Upper lobe of right lung (tissue), 1 donor: ENCODE results near the gene SMARCA5. TPM values are rescaled to one million over a fixed set of nuclear protein-coding genes. Genes with fewer than 3 reads are reported as not detected.

Experiments
- ATAC-seq: fragments of 200-7000 bp; cut with Tn5 transposase; one replicate; pipeline ENCODE4 v1.9.1; 2020; ENCODE audit warnings: mild to moderate bottlenecking, moderate library complexity
- DNase-seq: peaks from one replicate; pipeline ENCODE4 v3.0.0-alpha.2; 2020
- H3K27ac ChIP-seq: fragments of 200-600 bp; one replicate; pipeline ENCODE4 v1.8.0; 2022
- H3K27me3 ChIP-seq: fragments of 200-600 bp; one replicate; pipeline ENCODE4 v1.8.0; 2022; ENCODE audit warnings: mild to moderate bottlenecking
- H3K36me3 ChIP-seq: fragments of 200-600 bp; one replicate; pipeline ENCODE4 v1.8.0; 2022
- H3K4me1 ChIP-seq: fragments of 200-600 bp; one replicate; pipeline ENCODE4 v1.8.0; 2022
- H3K4me3 ChIP-seq: fragments of 200-600 bp; one replicate; pipeline ENCODE4 v1.8.0; 2022; ENCODE audit warnings: mild to moderate bottlenecking
- H3K9me3 ChIP-seq: fragments of 200-600 bp; one replicate; pipeline ENCODE4 v1.8.0; 2022
- CTCF ChIP-seq: fragments of 200-600 bp; IDR thresholded peaks from one replicate; pipeline ENCODE4 v1.8.0; 2022; ENCODE audit warnings: antibody characterized with exemption
- intact Hi-C: fragments of 100-400 bp; cut with DNase I; formaldehyde crosslinking; loops from one replicate; pipeline ENCODE4 v1.11.0; 2022
- total RNA-seq: library from RNA; stranded (reverse); fragmentation: NEBNext Ultra II Directional; extraction: Animal tissue kit (Norgen Biotek cat#: 25700); gene quantifications from one replicate; pipeline ENCODE4 v1.2.1, GENCODE V29; 2021
- donor health status: DM: no; HTN: yes; CAD: no; lungs with severe emphysema.

SMARCA5 gene
- total RNA-seq, 1 donor from 2014 or later, result 61.5 TPM

- Histone ChIP-seq H3K4me1 (no peaks in the 10 kb centered on the region), H3K4me3 (no peak overlapping the region), H3K27ac (no peak overlapping the region), H3K36me3 (no peaks in the 10 kb centered on the region), H3K27me3 (no peaks in the 10 kb centered on the region), H3K9me3 (peaks cover 5% of the 10 kb centered on the region)
- TF ChIP-seq CTCF, result no peak
- DNase-seq (no peak), ATAC-seq (no peak)
- intact Hi-C loops, result no loop called here
Observed at GRCh38 chr4:143585548-143585947, 72.0 kb downstream of the SMARCA5 start.

- ATAC-seq (no peak), DNase-seq (no peak)
- H3K27ac ChIP-seq, result no peak overlapping the region
- H3K36me3 ChIP-seq, result no peaks in the 10 kb centered on the region
- no peak for TF ChIP-seq CTCF
- intact Hi-C loops, result no loop called here
- H3K9me3 ChIP-seq, result peaks cover 5% of the 10 kb centered on the region
- H3K4me3 ChIP-seq, result no peak overlapping the region
- H3K4me1 ChIP-seq, result no peaks in the 10 kb centered on the region
- H3K27me3 ChIP-seq, result no peaks in the 10 kb centered on the region
Observed at GRCh38 chr4:143586080-143586479, 72.6 kb downstream of the SMARCA5 start.

GRCh38 chr4:143587703-143588102 is 74.2 kb downstream of the SMARCA5 start:
- ATAC-seq, result peak; percentile 21

GRCh38 chr4:143597276-143597675 is 83.8 kb downstream of the SMARCA5 start:
- no peak for TF ChIP-seq CTCF
- no peak overlapping the region for H3K4me3 ChIP-seq
- no peak for DNase-seq

More at GRCh38 chr4:143587703-143588102, 74.2 kb downstream of the SMARCA5 start:
- no peaks in the 10 kb centered on the region for H3K27me3 ChIP-seq
- peaks cover 5% of the 10 kb centered on the region for H3K9me3 ChIP-seq
- DNase-seq, result no peak
- no peak overlapping the region for H3K27ac ChIP-seq
- no peak overlapping the region for H3K4me3 ChIP-seq
- no peaks in the 10 kb centered on the region for H3K36me3 ChIP-seq
- intact Hi-C loops, result no loop called here
- no peak for TF ChIP-seq CTCF
- no peaks in the 10 kb centered on the region for H3K4me1 ChIP-seq

GRCh38 chr4:143598816-143599215 is 85.3 kb downstream of the SMARCA5 start:
- intact Hi-C loops, result no loop called here
- H3K27ac ChIP-seq, result no peak overlapping the region
- ATAC-seq, result no peak

More at GRCh38 chr4:143597276-143597675, 83.8 kb downstream of the SMARCA5 start:
- no peaks in the 10 kb centered on the region for H3K27me3 ChIP-seq
- intact Hi-C loops, result no loop called here
- no peak overlapping the region for H3K27ac ChIP-seq
- ATAC-seq, result no peak
- H3K4me1 ChIP-seq, result no peaks in the 10 kb centered on the region
- H3K9me3 ChIP-seq, result no peaks in the 10 kb centered on the region
- H3K36me3 ChIP-seq, result no peaks in the 10 kb centered on the region

More at GRCh38 chr4:143598816-143599215, 85.3 kb downstream of the SMARCA5 start:
- no peaks in the 10 kb centered on the region for H3K9me3 ChIP-seq
- H3K4me1 ChIP-seq, result no peaks in the 10 kb centered on the region
- no peak for TF ChIP-seq CTCF
- no peaks in the 10 kb centered on the region for H3K36me3 ChIP-seq
- no peak overlapping the region for H3K4me3 ChIP-seq
- no peak for DNase-seq
- H3K27me3 ChIP-seq, result no peaks in the 10 kb centered on the region
